Body of pancreas (tissue), 4 donors: ENCODE results near the gene ABCG1.

Experiments used
- POLR2A ChIP-seq, 3 donors: fragments of 450-650 bp; IDR thresholded peaks; one replicate each; pipeline ENCODE4 v1.6.1; 2016; ENCODE audit warnings: antibody characterized with exemption in 3 of 3, mild to moderate bottlenecking in 2 of 3
- TF ChIP-seq, protein P1 (sequence below), 7 experiments: fragments of 450-650 bp in 4 of 7; fragments of 200-600 bp in 3 of 7; sonication (generic) in 3 of 7; IDR thresholded peaks; one replicate each; pipeline ENCODE4 v1.5.1; 2016 to 2019; ENCODE audit warnings: antibody characterized with exemption in 7 of 7

- no peak for TF ChIP-seq POLR2A (IDR thresholded peaks at IDR 0.05)
- TF ChIP-seq, protein P1, sequence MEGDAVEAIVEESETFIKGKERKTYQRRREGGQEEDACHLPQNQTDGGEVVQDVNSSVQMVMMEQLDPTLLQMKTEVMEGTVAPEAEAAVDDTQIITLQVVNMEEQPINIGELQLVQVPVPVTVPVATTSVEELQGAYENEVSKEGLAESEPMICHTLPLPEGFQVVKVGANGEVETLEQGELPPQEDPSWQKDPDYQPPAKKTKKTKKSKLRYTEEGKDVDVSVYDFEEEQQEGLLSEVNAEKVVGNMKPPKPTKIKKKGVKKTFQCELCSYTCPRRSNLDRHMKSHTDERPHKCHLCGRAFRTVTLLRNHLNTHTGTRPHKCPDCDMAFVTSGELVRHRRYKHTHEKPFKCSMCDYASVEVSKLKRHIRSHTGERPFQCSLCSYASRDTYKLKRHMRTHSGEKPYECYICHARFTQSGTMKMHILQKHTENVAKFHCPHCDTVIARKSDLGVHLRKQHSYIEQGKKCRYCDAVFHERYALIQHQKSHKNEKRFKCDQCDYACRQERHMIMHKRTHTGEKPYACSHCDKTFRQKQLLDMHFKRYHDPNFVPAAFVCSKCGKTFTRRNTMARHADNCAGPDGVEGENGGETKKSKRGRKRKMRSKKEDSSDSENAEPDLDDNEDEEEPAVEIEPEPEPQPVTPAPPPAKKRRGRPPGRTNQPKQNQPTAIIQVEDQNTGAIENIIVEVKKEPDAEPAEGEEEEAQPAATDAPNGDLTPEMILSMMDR (IDR thresholded peaks at IDR 0.05), result no peak
Observed at GRCh38 chr21:42182713-42183371, 36.1 kb upstream of the ABCG1 start.
